SJCRH30 (cell line): ENCODE data around the gene KIAA1671. TPM values are rescaled to one million over a fixed set of nuclear protein-coding genes. Genes with fewer than 3 reads are reported as not detected.
A peak's percentile ranks its signal among the peaks of the same experiment; 100 is the strongest.

Experiments
- DNase-seq, 2 experiments: peaks; one replicate each; pipeline ENCODE4 v3.0.0-alpha.2; 2015 to 2020
- H3K27ac ChIP-seq: fragments of 250-450 bp; sonication (Bioruptor Pico); 2 replicates; pipeline ENCODE4 v1.5.1; 2020; ENCODE audit warnings: mild to moderate bottlenecking, moderate library complexity
- H3K27me3 ChIP-seq: fragments of 250-450 bp; sonication (Bioruptor Pico); 2 replicates; pipeline ENCODE4 v1.5.1; 2020; ENCODE audit warnings: mild to moderate bottlenecking, moderate library complexity
- H3K36me3 ChIP-seq: fragments of 250-450 bp; sonication (Bioruptor Pico); 2 replicates; pipeline ENCODE4 v1.5.1; 2020; ENCODE audit warnings: mild to moderate bottlenecking, moderate library complexity
- H3K4me1 ChIP-seq: fragments of 250-450 bp; sonication (Bioruptor Pico); 2 replicates; pipeline ENCODE4 v1.5.1; 2020; ENCODE audit warnings: mild to moderate bottlenecking, moderate library complexity
- H3K4me3 ChIP-seq: fragments of 250-450 bp; sonication (Bioruptor Pico); 2 replicates; pipeline ENCODE4 v1.5.1; 2020; ENCODE audit warnings: mild to moderate bottlenecking, moderate library complexity
- H3K9me3 ChIP-seq: fragments of 250-450 bp; sonication (Bioruptor Pico); replicated peaks from 2 replicates; pipeline ENCODE4 v1.5.1; 2020; ENCODE audit warnings: mild to moderate bottlenecking, moderate library complexity
- total RNA-seq: library from RNA; depleted of rRNA; stranded (reverse); fragments of >200 nt; shearing (Covaris generic); gene quantifications from 2 replicates; pipeline ENCODE4 v1.2.3, GENCODE V29; 2014

KIAA1671 gene
- total RNA-seq, 1 experiment from 2014 or later: 19.7 TPM

DNA sequence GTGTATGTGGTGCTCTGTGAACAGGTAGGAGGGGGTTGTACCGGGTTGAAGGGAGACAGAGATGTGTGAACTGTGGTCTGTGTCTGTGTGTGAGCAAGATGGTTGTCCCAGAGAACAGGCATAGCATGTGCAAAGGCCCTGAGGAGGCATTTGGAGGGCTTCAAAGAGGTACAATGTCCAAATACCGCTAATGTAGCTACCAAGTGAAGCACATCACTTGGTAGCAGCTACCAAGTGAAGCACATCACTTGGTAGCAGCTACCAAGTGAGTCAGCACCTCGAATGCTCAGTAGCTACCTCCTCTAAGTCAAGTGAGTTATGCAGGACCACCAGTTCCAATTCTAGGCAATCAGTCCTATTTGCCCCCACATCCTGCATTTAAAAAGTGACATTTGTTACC is 72.4 kb downstream of the KIAA1671 start:
- DNase-seq: no peak
- peaks cover 11% of the 10 kb centered on the region for H3K4me1 ChIP-seq
- peaks cover 2% of the 10 kb centered on the region for H3K27me3 ChIP-seq
- H3K4me3 ChIP-seq: no peak overlapping the region
- no peaks in the 10 kb centered on the region for H3K36me3 ChIP-seq
- H3K9me3 ChIP-seq: no peaks in the 10 kb centered on the region; the same call in 1 of the 2 replicates
- H3K27ac ChIP-seq: no peak overlapping the region

DNA sequence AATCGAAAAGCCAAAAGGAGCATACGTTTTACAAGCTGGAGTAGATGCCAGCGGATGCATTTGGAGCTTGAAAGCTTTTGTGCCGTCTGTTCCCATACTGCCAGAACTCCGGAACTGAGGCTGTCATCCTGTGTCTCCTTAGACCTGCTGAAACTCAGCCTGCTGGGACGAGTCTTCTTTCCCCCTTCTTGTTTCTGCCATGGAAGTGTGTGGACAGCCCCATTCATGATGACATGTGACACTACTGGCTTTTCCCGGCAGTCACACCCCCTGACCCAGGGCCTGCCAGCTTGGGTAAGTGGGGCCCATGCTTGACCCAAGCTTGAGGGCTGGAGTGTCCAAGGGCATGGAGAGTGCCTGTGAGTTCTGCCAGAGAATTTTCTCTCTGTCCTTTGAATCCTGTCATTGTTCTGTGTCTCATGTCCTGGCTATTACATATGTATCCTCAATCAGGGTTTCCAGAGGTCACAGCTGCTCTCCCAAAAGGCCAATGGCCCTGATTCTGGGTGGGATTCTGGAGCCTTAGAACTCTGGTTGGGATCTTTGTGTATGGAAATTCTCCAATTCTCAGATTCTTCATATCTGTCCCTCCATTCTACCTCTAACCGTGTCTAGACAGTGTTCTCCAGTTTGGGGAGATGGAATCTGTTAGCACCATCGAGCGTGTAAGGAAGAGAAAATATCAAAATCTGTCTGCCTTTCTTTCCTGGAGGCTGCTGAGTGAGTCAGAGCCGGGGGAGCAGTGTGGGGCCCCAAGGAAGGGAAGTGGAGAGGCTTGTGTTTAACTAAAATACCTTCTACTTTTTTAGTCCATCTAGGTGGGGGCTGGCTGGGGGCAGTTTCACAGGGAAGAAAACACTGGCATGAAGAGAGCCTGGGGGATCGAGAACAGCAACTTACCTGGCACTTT is 73.2 kb downstream of the KIAA1671 start:
- H3K9me3 ChIP-seq: no peaks in the 10 kb centered on the region
- H3K4me3 ChIP-seq: no peak overlapping the region
- H3K27ac ChIP-seq: no peak overlapping the region
- peaks cover 11% of the 10 kb centered on the region for H3K4me1 ChIP-seq
- peak in 1 of 2 experiments; percentile 12 for DNase-seq
- no peaks in the 10 kb centered on the region for H3K36me3 ChIP-seq
- H3K27me3 ChIP-seq: peaks cover 2% of the 10 kb centered on the region

DNA sequence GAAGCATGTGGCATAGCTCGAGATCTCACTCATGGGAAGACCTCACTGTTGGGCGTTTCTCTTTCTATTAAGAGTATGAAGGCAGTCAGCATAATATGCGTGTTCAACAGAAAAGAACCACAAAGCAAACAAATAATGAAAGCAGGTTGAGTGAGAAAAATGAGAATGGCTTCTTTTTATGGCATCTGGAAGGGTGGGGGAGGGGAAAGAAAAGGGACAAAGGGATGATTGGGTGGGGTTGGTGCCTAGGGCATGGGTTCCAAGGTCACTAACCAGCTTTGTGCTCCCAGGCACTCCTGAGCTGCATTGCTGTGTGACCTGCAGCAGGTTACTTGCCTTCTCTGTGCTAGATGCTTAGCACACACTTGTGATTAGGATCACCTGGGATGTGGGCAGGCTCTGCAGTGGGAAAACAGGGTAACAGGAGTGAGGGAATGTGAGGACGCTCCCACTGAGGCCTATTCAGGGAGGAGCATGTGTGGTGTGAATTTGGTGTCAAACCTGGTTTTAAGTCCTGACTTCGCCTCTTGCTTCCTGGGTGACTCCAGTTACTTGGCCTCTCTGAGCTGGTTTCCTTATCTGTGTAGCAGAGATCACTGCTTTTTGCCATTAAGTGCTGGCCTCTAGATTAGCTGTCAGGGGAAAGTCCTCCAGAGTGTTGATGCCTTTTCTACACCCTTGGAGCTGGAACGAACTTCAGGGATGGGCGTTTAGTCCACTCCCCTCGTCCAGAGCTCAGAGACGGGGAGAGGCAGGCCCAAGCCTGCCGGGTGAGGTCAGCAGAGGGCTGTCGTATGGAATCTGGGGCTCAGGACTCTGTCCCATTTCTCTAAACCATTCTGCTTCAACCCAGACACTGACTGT is 74.8 kb downstream of the KIAA1671 start:
- peaks cover 10% of the 10 kb centered on the region for H3K4me1 ChIP-seq
- no peaks in the 10 kb centered on the region for H3K9me3 ChIP-seq
- no peak overlapping the region for H3K4me3 ChIP-seq
- DNase-seq: no peak
- peaks cover 1% of the 10 kb centered on the region for H3K27me3 ChIP-seq
- H3K36me3 ChIP-seq: no peaks in the 10 kb centered on the region
- no peak overlapping the region for H3K27ac ChIP-seq

DNA sequence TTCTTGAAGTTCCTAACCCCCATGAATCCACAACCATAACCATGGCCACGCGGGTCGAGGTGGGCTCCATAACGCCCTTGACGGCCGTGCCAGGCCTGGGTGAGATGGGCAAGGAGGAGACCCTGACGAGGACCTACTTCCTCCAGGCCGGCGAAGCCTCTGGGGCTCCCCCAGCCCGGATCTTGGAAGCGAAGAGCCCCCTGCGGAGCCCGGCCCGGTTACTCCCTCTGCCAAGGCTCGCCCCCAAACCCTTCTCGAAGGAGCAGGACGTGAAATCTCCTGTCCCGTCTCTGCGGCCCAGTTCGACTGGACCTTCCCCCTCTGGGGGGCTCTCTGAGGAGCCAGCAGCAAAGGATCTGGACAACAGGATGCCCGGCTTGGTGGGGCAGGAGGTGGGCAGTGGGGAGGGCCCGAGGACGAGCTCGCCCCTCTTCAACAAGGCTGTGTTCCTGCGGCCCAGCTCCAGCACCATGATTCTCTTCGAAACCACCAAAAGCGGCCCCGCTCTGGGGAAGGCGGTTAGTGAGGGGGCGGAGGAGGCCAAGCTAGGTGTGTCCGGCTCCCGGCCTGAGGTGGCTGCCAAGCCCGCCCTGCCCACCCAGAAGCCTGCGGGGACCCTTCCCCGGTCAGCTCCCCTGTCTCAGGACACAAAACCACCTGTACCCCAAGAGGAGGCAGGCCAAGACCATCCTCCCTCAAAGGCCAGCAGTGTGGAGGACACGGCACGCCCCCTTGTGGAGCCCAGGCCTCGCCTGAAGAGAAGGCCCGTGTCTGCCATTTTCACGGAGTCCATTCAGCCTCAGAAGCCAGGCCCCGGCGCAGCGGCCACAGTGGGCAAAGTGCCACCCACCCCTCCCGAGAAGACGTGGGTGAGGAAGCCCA is 75.7 kb downstream of the KIAA1671 start:
- Histone ChIP-seq H3K4me1 (peaks cover 8% of the 10 kb centered on the region), H3K27ac (no peak overlapping the region), H3K27me3 (no peaks in the 10 kb centered on the region; the same call in 1 of the 2 replicates), H3K36me3 (no peaks in the 10 kb centered on the region), H3K9me3 (no peaks in the 10 kb centered on the region), H3K4me3 (no peak overlapping the region)
- peak in 1 of 2 experiments; percentile 30 for DNase-seq

DNA sequence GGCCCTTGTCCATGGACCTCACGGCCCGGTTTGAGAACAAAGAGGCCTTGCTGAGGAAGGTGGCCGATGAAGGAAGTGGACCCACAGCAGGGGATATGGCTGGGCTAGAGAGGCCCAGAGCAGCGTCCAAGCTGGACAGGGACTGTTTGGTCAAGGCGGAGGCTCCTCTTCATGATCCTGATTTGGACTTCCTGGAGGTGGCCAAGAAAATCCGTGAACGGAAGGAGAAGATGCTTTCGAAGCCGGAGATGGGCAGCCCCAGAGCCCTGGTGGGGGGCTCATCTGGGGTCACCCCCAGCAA is 76.3 kb downstream of the KIAA1671 start:
- no peaks in the 10 kb centered on the region for H3K36me3 ChIP-seq
- H3K9me3 ChIP-seq: no peaks in the 10 kb centered on the region
- H3K27me3 ChIP-seq: no peaks in the 10 kb centered on the region; the same call in 1 of the 2 replicates
- DNase-seq: no peak
- H3K27ac ChIP-seq: no peak overlapping the region
- no peak overlapping the region for H3K4me3 ChIP-seq
- H3K4me1 ChIP-seq: peaks cover 8% of the 10 kb centered on the region

DNA sequence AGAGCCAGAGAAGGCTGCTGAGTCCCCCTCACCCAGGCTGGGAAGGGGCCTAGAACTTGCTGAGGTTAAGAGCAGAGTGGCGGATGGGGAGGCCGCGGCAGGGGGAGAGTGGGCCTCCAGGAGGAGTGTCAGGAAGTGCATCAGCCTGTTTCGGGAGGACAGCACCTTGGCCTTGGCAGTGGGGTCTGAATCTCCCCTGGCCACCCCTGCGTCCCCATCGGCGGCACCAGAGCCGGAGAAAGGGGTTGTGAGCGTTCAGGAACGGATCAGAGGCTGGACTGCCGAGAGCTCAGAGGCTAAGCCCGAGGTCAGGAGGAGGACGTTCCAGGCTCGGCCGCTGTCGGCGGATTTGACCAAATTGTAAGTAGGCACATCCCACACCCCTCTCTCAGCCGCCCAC is 76.7 kb downstream of the KIAA1671 start:
- no peak overlapping the region for H3K4me3 ChIP-seq
- H3K27ac ChIP-seq: no peak overlapping the region
- H3K9me3 ChIP-seq: no peaks in the 10 kb centered on the region
- no peak for DNase-seq
- H3K27me3 ChIP-seq: no peaks in the 10 kb centered on the region; the same call in 1 of the 2 replicates
- H3K4me1 ChIP-seq: peaks cover 8% of the 10 kb centered on the region
- no peaks in the 10 kb centered on the region for H3K36me3 ChIP-seq

DNA sequence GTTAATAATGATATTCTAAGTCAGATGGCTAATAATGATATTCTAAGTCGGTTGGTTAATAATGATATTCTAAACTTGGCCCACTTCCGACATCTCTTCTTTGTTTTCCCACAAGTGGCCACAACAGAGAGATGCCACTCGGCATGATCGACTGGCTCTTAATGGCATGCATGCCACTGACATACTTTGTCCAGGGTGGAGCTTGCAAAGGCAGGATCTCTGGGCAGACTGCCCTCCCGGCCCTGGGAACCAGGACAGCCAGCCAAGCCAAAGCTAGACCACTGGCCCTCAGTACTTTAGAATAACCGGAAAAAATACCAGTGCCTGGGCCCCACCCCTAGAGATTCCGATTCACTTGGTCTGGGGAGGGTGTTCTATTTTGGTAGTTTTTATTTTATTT is 78.1 kb downstream of the KIAA1671 start:
- H3K4me3 ChIP-seq: no peak overlapping the region
- no peak for DNase-seq
- H3K9me3 ChIP-seq: no peaks in the 10 kb centered on the region
- H3K36me3 ChIP-seq: no peaks in the 10 kb centered on the region
- H3K27ac ChIP-seq: no peak overlapping the region
- H3K27me3 ChIP-seq: no peaks in the 10 kb centered on the region
- H3K4me1 ChIP-seq: peaks cover 6% of the 10 kb centered on the region

DNA sequence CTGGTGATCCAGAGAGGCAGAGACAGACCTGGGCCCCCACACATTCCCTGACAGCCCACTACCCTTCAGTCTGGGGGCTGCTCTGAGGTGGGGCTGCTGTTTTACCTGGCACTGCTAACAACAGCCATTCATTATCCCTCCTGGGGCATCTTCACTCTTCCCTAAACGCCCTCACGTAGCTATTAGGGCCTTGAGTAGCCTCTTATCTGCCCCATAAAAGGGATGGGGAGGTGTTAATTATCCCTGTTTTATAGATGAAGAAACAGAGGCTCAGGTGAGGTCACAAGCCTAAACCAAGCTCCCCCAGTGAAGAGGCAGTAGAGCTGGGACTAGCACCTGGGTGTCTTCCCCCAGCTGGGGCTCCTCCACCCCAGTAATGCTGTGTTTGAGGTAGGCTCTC is 79.5 kb downstream of the KIAA1671 start:
- H3K27ac ChIP-seq: no peak overlapping the region

DNA sequence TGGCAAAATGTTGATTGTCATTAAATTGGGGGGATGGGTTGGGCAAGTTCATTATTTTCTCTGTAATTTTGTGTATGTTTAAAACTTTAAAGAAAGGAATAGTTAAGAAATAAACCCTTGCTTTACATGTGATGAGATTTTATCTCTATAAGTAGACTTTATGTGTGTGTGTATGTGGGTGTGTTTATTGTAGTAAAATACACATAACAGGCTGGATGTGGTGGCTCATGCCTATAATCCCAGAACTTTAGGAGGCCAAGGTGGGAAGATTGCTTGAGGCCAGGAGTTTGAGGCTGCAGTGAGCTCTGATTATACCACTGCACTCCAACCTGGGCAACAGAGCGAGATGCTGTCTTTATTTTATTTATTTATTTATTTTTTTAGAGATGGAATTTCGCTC is 83.2 kb downstream of the KIAA1671 start:
- peaks cover 19% of the 10 kb centered on the region for H3K4me1 ChIP-seq
- H3K27me3 ChIP-seq: peaks cover 18% of the 10 kb centered on the region
- DNase-seq: no peak
- no peaks in the 10 kb centered on the region for H3K36me3 ChIP-seq
- H3K27ac ChIP-seq: no peak overlapping the region
- no peak overlapping the region for H3K4me3 ChIP-seq
- peaks cover 4% of the 10 kb centered on the region; the same call in 1 of the 2 replicates for H3K9me3 ChIP-seq

More for the DNA sequence above, 79.5 kb downstream of the KIAA1671 start:
- Histone ChIP-seq H3K9me3 (no peaks in the 10 kb centered on the region), H3K4me3 (no peak overlapping the region), H3K36me3 (no peaks in the 10 kb centered on the region), H3K4me1 (no peaks in the 10 kb centered on the region), H3K27me3 (no peaks in the 10 kb centered on the region)
- no peak for DNase-seq

DNA sequence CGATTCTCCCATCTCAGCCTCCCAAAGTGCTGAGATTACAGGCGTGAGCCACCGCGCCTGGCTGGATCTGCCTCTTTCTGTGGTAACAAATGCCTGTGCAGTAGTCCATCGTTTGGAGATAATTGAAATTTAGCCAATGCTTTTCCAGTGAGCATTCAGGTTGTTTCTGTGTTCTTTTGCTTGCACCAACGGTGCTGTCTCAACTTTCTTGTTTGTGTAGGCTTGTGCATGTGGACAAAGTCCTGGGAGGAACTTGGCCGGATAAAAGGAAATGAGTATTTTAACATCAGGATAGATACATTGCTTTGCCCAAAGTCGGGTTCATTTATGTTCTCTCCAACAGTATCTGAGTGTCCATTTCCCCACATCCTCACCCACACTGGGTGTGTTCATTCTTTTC is 85.7 kb downstream of the KIAA1671 start:
- DNase-seq: no peak
- Histone ChIP-seq H3K36me3 (no peaks in the 10 kb centered on the region), H3K9me3 (peaks cover 4% of the 10 kb centered on the region; the same call in 1 of the 2 replicates), H3K27me3 (peaks cover 18% of the 10 kb centered on the region), H3K27ac (no peak overlapping the region), H3K4me3 (no peak overlapping the region), H3K4me1 (peaks cover 19% of the 10 kb centered on the region)

DNA sequence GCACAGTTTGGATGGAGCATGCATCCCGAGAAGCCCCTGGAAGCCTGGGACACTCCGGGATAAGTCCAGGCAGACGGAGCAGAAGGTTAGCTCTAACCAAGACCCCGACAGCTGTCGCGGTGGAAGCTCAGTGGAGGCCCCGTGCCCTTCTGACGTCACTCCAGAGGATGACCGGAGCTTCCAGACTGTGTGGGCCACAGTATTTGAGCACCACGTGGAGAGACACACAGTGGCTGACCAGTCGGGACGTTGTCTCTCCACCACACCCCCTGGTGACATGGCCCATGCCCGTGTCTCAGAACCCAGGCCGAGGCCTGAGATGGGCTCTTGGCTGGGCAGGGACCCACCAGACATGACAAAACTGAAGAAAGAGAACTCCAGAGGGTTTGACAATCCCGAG is 86.3 kb downstream of the KIAA1671 start:
- peaks cover 4% of the 10 kb centered on the region; the same call in 1 of the 2 replicates for H3K9me3 ChIP-seq
- peaks cover 18% of the 10 kb centered on the region for H3K27me3 ChIP-seq
- no peak overlapping the region for H3K27ac ChIP-seq
- no peak for DNase-seq
- H3K4me1 ChIP-seq: peaks cover 19% of the 10 kb centered on the region
- no peak overlapping the region for H3K4me3 ChIP-seq
- no peaks in the 10 kb centered on the region for H3K36me3 ChIP-seq

DNA sequence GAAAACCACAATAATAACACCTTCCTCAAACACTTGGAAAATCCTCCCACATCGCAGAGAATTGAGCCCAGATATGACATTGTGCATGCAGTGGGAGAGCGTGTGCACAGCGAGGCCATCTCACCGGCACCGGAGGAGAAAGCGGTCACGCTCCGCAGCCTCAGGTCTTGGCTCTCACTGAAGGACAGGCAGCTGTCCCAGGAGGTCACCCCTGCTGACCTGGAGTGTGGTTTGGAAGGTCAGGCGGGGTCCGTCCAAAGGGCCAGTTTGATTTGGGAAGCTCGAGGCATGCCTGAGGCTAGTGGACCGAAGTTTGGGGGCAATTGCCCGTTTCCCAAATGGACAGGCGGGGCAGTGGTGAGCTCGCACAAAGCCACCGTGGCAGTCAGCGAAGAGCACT is 86.7 kb downstream of the KIAA1671 start:
- peaks cover 19% of the 10 kb centered on the region for H3K4me1 ChIP-seq
- H3K36me3 ChIP-seq: no peaks in the 10 kb centered on the region
- peaks cover 4% of the 10 kb centered on the region; the same call in 1 of the 2 replicates for H3K9me3 ChIP-seq
- no peak overlapping the region for H3K27ac ChIP-seq
- no peak overlapping the region for H3K4me3 ChIP-seq
- no peak for DNase-seq
- H3K27me3 ChIP-seq: peaks cover 22% of the 10 kb centered on the region

DNA sequence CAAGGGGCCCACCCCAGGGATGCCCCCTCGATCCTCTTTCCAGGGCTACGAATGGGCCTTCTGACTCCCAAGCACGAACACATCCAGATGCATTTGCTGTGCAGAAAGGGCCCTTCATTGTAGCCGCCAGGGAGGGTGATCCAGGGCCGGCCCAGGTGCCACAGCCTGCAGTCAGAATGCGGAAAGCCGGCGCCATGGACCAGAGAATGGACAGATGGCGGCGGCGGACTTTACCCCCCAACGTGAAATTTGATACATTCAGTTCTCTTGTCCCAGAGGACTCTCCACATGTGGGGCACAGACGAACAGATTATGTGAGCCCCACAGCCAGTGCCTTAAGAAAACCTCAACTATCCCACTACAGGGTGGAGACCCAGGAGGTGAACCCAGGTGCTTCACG is 87.2 kb downstream of the KIAA1671 start:
- Histone ChIP-seq H3K36me3 (no peaks in the 10 kb centered on the region), H3K4me3 (no peak overlapping the region), H3K4me1 (peaks cover 19% of the 10 kb centered on the region), H3K9me3 (peaks cover 4% of the 10 kb centered on the region; the same call in 1 of the 2 replicates), H3K27me3 (peaks cover 27% of the 10 kb centered on the region), H3K27ac (no peak overlapping the region)
- peak; percentile 39 to 57 for DNase-seq

DNA sequence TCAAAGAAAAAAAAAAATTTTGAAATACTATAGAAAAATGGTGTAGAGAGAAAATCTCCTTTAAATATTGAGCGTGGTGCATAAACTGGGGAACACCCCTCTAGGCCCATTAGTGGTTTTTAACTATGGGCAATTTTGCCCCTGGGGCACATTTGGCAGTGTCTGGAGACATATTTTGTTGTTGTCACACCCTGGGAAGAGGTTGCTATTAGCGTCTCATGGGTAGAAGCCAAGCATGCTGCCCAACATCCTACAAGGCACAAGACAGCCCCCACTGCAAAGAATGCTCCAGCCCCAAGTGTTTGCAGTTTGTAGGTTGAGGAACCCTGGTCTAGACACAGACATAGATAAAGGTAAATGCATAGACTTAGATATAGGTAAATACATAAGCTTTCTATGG is 92.6 kb downstream of the KIAA1671 start:
- no peaks in the 10 kb centered on the region for H3K36me3 ChIP-seq
- no peak overlapping the region for H3K27ac ChIP-seq
- no peaks in the 10 kb centered on the region for H3K9me3 ChIP-seq
- H3K4me1 ChIP-seq: peaks cover under 1% of the 10 kb centered on the region
- peaks cover 12% of the 10 kb centered on the region for H3K27me3 ChIP-seq
- H3K4me3 ChIP-seq: no peak overlapping the region
- DNase-seq: no peak
